OCI-LY1 (cell line): ENCODE results near the gene PRDM9.

Experiments used
- EZH2 ChIP-seq: fragments of 200-600 bp; sonication (generic), shearing (Covaris generic); IDR thresholded peaks from 2 replicates; pipeline ENCODE4 v1.8.0; 2017; ENCODE audit warnings: borderline replicate concordance, mixed run types, mild to moderate bottlenecking, antibody characterized with exemption, low read length, moderate library complexity, mixed read lengths
- TF ChIP-seq, protein P1 (sequence below): fragments of 200-600 bp; sonication (generic), shearing (Covaris generic); IDR thresholded peaks from 2 replicates; pipeline ENCODE4 v1.5.1; 2017; ENCODE audit warnings: mild to moderate bottlenecking, antibody characterized with exemption, low read length, moderate library complexity, mixed read lengths

GRCh38 chr5:23494558-23494957 is 12.9 kb upstream of the PRDM9 start:
- TF ChIP-seq, protein P1, sequence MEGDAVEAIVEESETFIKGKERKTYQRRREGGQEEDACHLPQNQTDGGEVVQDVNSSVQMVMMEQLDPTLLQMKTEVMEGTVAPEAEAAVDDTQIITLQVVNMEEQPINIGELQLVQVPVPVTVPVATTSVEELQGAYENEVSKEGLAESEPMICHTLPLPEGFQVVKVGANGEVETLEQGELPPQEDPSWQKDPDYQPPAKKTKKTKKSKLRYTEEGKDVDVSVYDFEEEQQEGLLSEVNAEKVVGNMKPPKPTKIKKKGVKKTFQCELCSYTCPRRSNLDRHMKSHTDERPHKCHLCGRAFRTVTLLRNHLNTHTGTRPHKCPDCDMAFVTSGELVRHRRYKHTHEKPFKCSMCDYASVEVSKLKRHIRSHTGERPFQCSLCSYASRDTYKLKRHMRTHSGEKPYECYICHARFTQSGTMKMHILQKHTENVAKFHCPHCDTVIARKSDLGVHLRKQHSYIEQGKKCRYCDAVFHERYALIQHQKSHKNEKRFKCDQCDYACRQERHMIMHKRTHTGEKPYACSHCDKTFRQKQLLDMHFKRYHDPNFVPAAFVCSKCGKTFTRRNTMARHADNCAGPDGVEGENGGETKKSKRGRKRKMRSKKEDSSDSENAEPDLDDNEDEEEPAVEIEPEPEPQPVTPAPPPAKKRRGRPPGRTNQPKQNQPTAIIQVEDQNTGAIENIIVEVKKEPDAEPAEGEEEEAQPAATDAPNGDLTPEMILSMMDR = no peak
- no peak for TF ChIP-seq EZH2
